Natural killer cell treated with Interleukin-12 subunit alpha and Interleukin-12 subunit beta and Interleukin-15 and Interleukin-18, amount 100 ng/mL, for 72 hours (primary cell): Measurements from ENCODE around the gene PIGT. TPM values are rescaled to one million over a fixed set of nuclear protein-coding genes. Genes with fewer than 3 reads are reported as not detected.
"Not testable (repeated sequence)": the region's sequence is repeated elsewhere in the genome, so short reads cannot be mapped to it uniquely, and the experiment has no call there.

Experiments used
- ATAC-seq, 2 donors: fragments of 150-1000 bp; cut with Tn5 transposase in 1 of 2; sonication (Bioruptor Pico), chemical (Tn5 transposase) in 1 of 2; 2 replicates each; pipeline ENCODE4 v1.10.0; 2021
- DNase-seq: peaks from one replicate; pipeline ENCODE4 v3.0.0; 2022; ENCODE audit warnings: low spot score
- H3K27ac Mint-ChIP-seq, 2 donors: 1 replicate in 1 of 2; 2 replicates in 1 of 2; pipeline ENCODE4 v1.8.0; 2022; ENCODE audit warnings: mixed read lengths in 2 of 2, mild to moderate bottlenecking in 1 of 2, moderate library complexity in 1 of 2
- H3K27me3 Mint-ChIP-seq, 2 donors: 1 replicate in 1 of 2; 2 replicates in 1 of 2; pipeline ENCODE4 v1.8.0; 2022; ENCODE audit warnings: mixed read lengths in 2 of 2
- H3K36me3 Mint-ChIP-seq: one replicate; pipeline ENCODE4 v1.8.0; 2022; ENCODE audit warnings: mixed read lengths
- H3K4me1 Mint-ChIP-seq, 2 donors: 1 replicate in 1 of 2; 2 replicates in 1 of 2; pipeline ENCODE4 v1.8.0; 2022; ENCODE audit warnings: low read depth in 2 of 2, mixed read lengths in 2 of 2, mild to moderate bottlenecking in 1 of 2
- H3K4me3 Mint-ChIP-seq: one replicate; pipeline ENCODE4 v1.8.0; 2022; ENCODE audit warnings: mixed read lengths
- H3K9me3 Mint-ChIP-seq: 2 replicates; pipeline ENCODE4 v1.8.0; 2022; ENCODE audit warnings: mixed read lengths
- total RNA-seq, 2 donors: library from RNA; stranded (reverse); gene quantifications; one replicate each; pipeline ENCODE4 v1.2.3, GENCODE V29; 2022

The PIGT gene
- total RNA-seq, 2 donors from 2014 or later = 73.0 to 86.6 TPM

DNA sequence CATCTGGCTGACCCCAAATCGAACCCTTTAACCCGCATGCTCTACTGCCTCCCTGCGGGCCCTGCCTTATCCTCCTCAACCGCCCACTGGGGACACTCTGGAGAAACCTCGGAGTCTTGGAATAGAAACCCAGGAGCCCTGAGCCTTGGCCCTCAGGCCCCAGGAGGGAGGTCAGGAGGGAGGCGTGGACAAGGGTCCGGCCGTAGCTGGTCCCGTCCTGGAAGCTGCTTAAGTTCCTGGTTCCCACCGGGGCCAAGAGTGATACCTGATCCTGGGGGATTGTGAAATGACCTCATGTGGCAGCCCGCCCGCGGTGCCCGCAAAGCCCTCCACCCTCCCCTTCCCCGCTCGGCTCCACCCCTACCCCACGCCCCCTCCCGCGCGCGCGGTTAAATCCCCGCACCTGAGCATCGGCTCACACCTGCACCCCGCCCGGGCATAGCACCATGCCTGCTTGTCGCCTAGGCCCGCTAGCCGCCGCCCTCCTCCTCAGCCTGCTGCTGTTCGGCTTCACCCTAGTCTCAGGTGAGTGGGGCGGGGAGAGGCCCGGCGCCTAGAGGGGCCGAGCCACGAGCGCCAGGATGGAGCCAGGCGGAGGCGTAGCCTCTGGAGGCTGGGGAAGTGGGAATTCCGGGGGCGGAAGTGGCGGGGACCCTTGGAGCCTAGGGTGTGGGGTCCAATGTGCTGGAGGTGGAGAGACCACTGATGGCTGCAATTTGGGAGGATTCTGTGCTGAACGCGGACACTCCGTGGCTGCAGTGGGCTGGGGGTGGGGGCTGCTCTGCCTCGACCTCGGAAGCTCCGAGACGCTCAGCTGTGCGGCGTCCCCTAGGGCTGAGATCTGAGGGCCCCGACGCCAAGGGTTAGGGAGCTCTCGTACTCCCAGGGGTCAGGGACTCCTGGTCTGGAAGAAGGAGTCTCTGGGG lies 53.7 kb downstream of the PIGT start, which contains the start of gene WFDC2:
TSS of gene WFDC2 (plus strand) at position 418 of the 926 bp plus-strand sequence. CDS start at position 447, 29 bp downstream.
- Mint-ChIP-seq H3K27me3 (peaks cover 28 to 38% of the 10 kb centered on the region in 2 donors), H3K36me3 (no peaks in the 10 kb centered on the region), H3K4me1 (peaks cover 0 to 2% of the 10 kb centered on the region in 2 donors), H3K27ac (no peak within 1 kb of the TSS), H3K4me3 (peak within 1 kb of the TSS; percentile 12), H3K9me3 (no peaks in the 10 kb centered on the region)
- ATAC-seq = peak; percentile 4 to 32
- DNase-seq = no peak

DNA sequence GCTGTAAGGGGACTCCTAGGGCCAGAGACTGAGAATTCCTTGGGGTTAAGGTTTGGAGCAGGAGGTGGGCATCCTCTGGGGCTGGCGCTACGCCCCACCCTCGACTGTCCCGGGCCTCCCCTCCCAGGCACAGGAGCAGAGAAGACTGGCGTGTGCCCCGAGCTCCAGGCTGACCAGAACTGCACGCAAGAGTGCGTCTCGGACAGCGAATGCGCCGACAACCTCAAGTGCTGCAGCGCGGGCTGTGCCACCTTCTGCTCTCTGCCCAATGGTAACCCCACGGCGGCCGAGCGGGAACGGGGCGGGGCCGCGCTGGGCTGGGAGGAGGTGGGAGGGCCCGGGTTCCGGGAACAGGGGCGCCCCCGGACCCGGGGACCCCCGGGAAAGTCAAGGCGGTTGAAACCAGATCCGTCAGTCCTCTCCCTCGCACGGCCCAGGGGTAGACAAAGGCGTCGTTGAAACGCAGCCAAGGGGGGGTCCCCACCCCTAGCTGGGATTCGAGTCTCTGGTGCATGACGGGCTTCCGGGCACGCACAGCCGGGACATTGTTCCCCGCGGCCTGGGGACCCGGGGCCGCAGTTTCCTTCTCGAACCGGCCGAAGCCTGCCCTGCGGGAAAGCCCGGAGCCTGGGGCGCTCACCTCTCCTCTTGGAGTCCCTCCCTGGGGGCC lies 54.5 kb downstream of the PIGT start:
- no peaks in the 10 kb centered on the region for H3K36me3 Mint-ChIP-seq
- peaks cover 0 to 2% of the 10 kb centered on the region in 2 donors for H3K4me1 Mint-ChIP-seq
- H3K4me3 Mint-ChIP-seq = peak overlapping the region; percentile 18
- no peak overlapping the region for H3K27ac Mint-ChIP-seq
- DNase-seq (no peak), ATAC-seq (peak; percentile 70 to 81)
- H3K27me3 Mint-ChIP-seq = peaks cover 28 to 38% of the 10 kb centered on the region in 2 donors
- H3K9me3 Mint-ChIP-seq = no peaks in the 10 kb centered on the region

DNA sequence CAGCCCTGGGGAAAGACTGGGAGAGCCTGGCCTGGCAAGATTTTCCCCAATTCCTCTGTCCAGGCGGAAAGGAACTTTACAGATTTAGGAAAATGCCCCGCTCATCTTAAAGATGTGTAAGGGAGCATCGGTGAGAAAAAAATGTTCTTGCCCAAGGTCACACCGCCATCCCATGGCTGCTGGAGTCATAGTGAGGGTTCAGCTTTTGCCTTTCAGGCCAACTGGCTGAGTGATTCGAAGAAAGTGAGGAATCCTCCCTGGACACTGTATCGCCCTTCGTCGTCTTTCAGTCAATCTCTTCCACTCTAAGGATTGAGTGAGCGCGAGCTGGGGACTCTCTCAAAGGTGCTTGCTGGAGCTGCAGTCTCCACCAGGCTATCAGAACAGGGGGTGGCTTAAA lies 55.0 kb downstream of the PIGT start:
- DNase-seq = no peak
- peak overlapping the region; percentile 18 for H3K4me3 Mint-ChIP-seq
- peaks cover 0 to 2% of the 10 kb centered on the region in 2 donors for H3K4me1 Mint-ChIP-seq
- H3K36me3 Mint-ChIP-seq = no peaks in the 10 kb centered on the region
- H3K9me3 Mint-ChIP-seq = no peaks in the 10 kb centered on the region
- ATAC-seq = peak; percentile 26
- H3K27me3 Mint-ChIP-seq = peaks cover 28 to 37% of the 10 kb centered on the region in 2 donors
- no peak overlapping the region for H3K27ac Mint-ChIP-seq

DNA sequence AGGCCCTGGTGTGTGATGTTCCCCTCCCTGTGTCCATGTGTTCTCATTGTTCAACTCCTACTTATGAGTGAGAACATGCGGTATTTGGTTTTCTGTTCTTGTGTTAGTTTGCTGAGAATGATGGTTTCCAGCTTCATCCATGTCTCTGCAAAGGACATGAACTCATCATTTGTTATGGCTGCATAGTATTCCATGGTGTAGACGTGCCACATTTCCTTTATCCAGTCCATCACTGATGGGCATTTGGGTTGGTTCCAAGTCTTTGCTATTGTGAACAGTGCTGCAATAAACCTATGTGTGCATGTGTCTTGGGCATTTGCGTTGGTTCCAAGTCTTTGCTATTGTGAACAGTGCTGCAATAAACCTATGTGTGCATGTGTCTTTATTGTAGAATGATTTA lies 56.3 kb downstream of the PIGT start:
- not testable (repeated sequence) for H3K9me3 Mint-ChIP-seq, H3K27ac Mint-ChIP-seq, DNase-seq, H3K4me1 Mint-ChIP-seq, ATAC-seq, H3K4me3 Mint-ChIP-seq, H3K36me3 Mint-ChIP-seq
- peaks cover 19 to 29% of the 10 kb centered on the region in 2 donors for H3K27me3 Mint-ChIP-seq

Other genes starting within 250 kb of the PIGT start
- not detected for gene PI3, start 241.2 kb upstream of the PIGT start, total RNA-seq
- not detected for gene SEMG1, start 209.1 kb upstream of the PIGT start, total RNA-seq
- gene SEMG2, start 194.8 kb upstream of the PIGT start, total RNA-seq = not detected
- gene SLPI, start 161.6 kb upstream of the PIGT start, total RNA-seq = 1 to 10 TPM in 1 of 2 donors, not detected in 1; 7.2 TPM
- not detected for gene RBPJL, start 109.3 kb upstream of the PIGT start, total RNA-seq
- 1 to 10 TPM in 1 of 2 donors, under 1 TPM in 1; 0.31 to 1.4 TPM for gene MATN4, start 107.8 kb upstream of the PIGT start, total RNA-seq
- 10 to 100 TPM; 23.3 to 43.5 TPM for gene SDC4, start 67.7 kb upstream of the PIGT start, total RNA-seq
- gene SYS1, start 53.0 kb upstream of the PIGT start, total RNA-seq = 10 to 100 TPM; 23.3 to 31.4 TPM
- not detected for gene TP53TG5, start 37.8 kb upstream of the PIGT start, total RNA-seq
- gene DBNDD2, start 7.9 kb upstream of the PIGT start, total RNA-seq = 1 to 10 TPM; 6.1 to 6.4 TPM
- gene WFDC2, start 53.6 kb downstream of the PIGT start, total RNA-seq = not detected
- gene SPINT3, start 99.5 kb downstream of the PIGT start, total RNA-seq = not detected
- not detected for gene WFDC6, start 123.3 kb downstream of the PIGT start, total RNA-seq
- gene EPPIN, start 131.3 kb downstream of the PIGT start, total RNA-seq = not detected
- gene WFDC8, start 163.1 kb downstream of the PIGT start, total RNA-seq = not detected
- not detected for gene WFDC10A, start 213.6 kb downstream of the PIGT start, total RNA-seq
- not detected for gene WFDC9, start 215.1 kb downstream of the PIGT start, total RNA-seq